ENCODE measurements around the gene DLEC1.

DLEC1 gene

GRCh38 chr3:38105525-38105924 is 66.5 kb downstream of the DLEC1 start:
- no peak for TF ChIP-seq PPARA (CRISPR knock-in tag; IDR thresholded peaks at IDR 0.05; ENCODE audit: borderline replicate concordance)
- TF ChIP-seq RARB (CRISPR knock-in tag; IDR thresholded peaks at IDR 0.05) = no peak
- TF ChIP-seq TSHZ2 (CRISPR knock-in tag; IDR thresholded peaks at IDR 0.05) = no peak
- TF ChIP-seq PATZ1 (CRISPR knock-in tag; IDR thresholded peaks at IDR 0.05; ENCODE audit: borderline replicate concordance) = no peak
- TF ChIP-seq ZFP30 (CRISPR knock-in tag; IDR thresholded peaks at IDR 0.05) = no peak
- TF ChIP-seq ZNF70 (CRISPR knock-in tag; IDR thresholded peaks at IDR 0.05) = no peak
- ATAC-seq = no peak

- TF ChIP-seq ESRRG (CRISPR knock-in tag; IDR thresholded peaks at IDR 0.05) (no peak), ZNF565 (CRISPR knock-in tag; conservative IDR thresholded peaks at IDR 0.05; ENCODE audit: low read depth) (no peak), ZC3H10 (CRISPR knock-in tag; IDR thresholded peaks at IDR 0.05) (no peak), ISL1 (CRISPR knock-in tag; IDR thresholded peaks at IDR 0.05) (no peak), CSDC2 (CRISPR knock-in tag; IDR thresholded peaks at IDR 0.05) (no peak), SNAI2 (CRISPR knock-in tag; IDR thresholded peaks at IDR 0.05) (no peak), BACH2 (CRISPR knock-in tag; IDR thresholded peaks at IDR 0.05; ENCODE audit: borderline replicate concordance) (no peak), TCF4 (CRISPR knock-in tag; IDR thresholded peaks at IDR 0.05; ENCODE audit: borderline replicate concordance) (no peak), ZFP30 (CRISPR knock-in tag; IDR thresholded peaks at IDR 0.05) (no peak)
- ATAC-seq = no peak
Measured at GRCh38 chr3:38107911-38108648, 69.1 kb downstream of the DLEC1 start.

- ATAC-seq = no peak
- TF ChIP-seq PATZ1 (CRISPR knock-in tag; IDR thresholded peaks at IDR 0.05; ENCODE audit: borderline replicate concordance) = no peak
- TF ChIP-seq ESRRG (CRISPR knock-in tag; IDR thresholded peaks at IDR 0.05) = no peak
- TF ChIP-seq GLIS3 (CRISPR knock-in tag; IDR thresholded peaks at IDR 0.05) = no peak
- TF ChIP-seq CSDC2 (CRISPR knock-in tag; IDR thresholded peaks at IDR 0.05) = no peak
- TF ChIP-seq ZC3H10 (CRISPR knock-in tag; IDR thresholded peaks at IDR 0.05) = no peak
- TF ChIP-seq ZNF565 (CRISPR knock-in tag; conservative IDR thresholded peaks at IDR 0.05; ENCODE audit: low read depth) = no peak
- no peak for TF ChIP-seq TOX (CRISPR knock-in tag; IDR thresholded peaks at IDR 0.05; ENCODE audit: borderline replicate concordance)
- TF ChIP-seq PPARA (CRISPR knock-in tag; IDR thresholded peaks at IDR 0.05; ENCODE audit: borderline replicate concordance) = no peak
Measured at GRCh38 chr3:38108649-38109579, 69.9 kb downstream of the DLEC1 start.

GRCh38 chr3:38109580-38110313 is 70.7 kb downstream of the DLEC1 start:
- no peak for ATAC-seq
- TF ChIP-seq BACH2 (CRISPR knock-in tag; IDR thresholded peaks at IDR 0.05; ENCODE audit: borderline replicate concordance) = no peak
- no peak for TF ChIP-seq ZNF70 (CRISPR knock-in tag; IDR thresholded peaks at IDR 0.05)
- no peak for TF ChIP-seq CSDC2 (CRISPR knock-in tag; IDR thresholded peaks at IDR 0.05)
- no peak for TF ChIP-seq GLIS3 (CRISPR knock-in tag; IDR thresholded peaks at IDR 0.05)
- TF ChIP-seq TOX (CRISPR knock-in tag; IDR thresholded peaks at IDR 0.05; ENCODE audit: borderline replicate concordance) = no peak
- TF ChIP-seq ZC3H10 (CRISPR knock-in tag; IDR thresholded peaks at IDR 0.05) = no peak

Measured in SK-N-SH treated with all-trans-retinoic acid at 6 μM for 48 hours (cell line).